DMS53 treated with DMSO at 0.1 percent for 48 hours (cell line): ENCODE measurements around the gene PKMYT1.

Experiments
- DNase-seq: peaks from one replicate; lab custom pipeline; 2025; ENCODE audit not compliant: unreplicated experiment; lab: John Stamatoyannopoulos, UW

The PKMYT1 gene

GRCh38 chr16:2974319-2975056 is 5.8 kb downstream of the PKMYT1 start:
- no peak for DNase-seq

GRCh38 chr16:2973605-2974318 is 6.5 kb downstream of the PKMYT1 start:
- DNase-seq = no peak

- no peak for DNase-seq
These were observed 7.2 kb downstream of the PKMYT1 start for GRCh38 chr16:2973093-2973492.

GRCh38 chr16:2971985-2972784 is 8.1 kb downstream of the PKMYT1 start:
- DNase-seq = no peak

- DNase-seq = no peak
These were observed 8.9 kb downstream of the PKMYT1 start for GRCh38 chr16:2971134-2971984.

- DNase-seq = no peak
These were observed 9.7 kb downstream of the PKMYT1 start for GRCh38 chr16:2970563-2970962.

GRCh38 chr16:2969545-2970521 is 10.4 kb downstream of the PKMYT1 start:
- no peak for DNase-seq

- DNase-seq = peak; percentile 70
These were observed 11.3 kb downstream of the PKMYT1 start, which contains the start of gene PAQR4 for GRCh38 chr16:2968738-2969544. TSS of gene PAQR4 (plus strand) at chr16:2969348. CDS start at chr16:2969675, 327 bp downstream.

GRCh38 chr16:2968368-2968737 is 11.9 kb downstream of the PKMYT1 start:
- no peak for DNase-seq

- DNase-seq = no peak
These were observed 12.5 kb downstream of the PKMYT1 start for GRCh38 chr16:2967721-2968161.

GRCh38 chr16:2967211-2967631 is 13.0 kb downstream of the PKMYT1 start:
- no peak for DNase-seq

- DNase-seq = no peak
These were observed 13.4 kb downstream of the PKMYT1 start for GRCh38 chr16:2966808-2967191.

GRCh38 chr16:2966043-2966807 is 14.0 kb downstream of the PKMYT1 start:
- DNase-seq = no peak

- DNase-seq = peak; percentile 58
These were observed 15.5 kb downstream of the PKMYT1 start for GRCh38 chr16:2964475-2965336.

GRCh38 chr16:2963723-2964474 is 16.3 kb downstream of the PKMYT1 start, which contains the start of gene KREMEN2:
TSS of gene KREMEN2 (plus strand) at chr16:2964275. CDS start at chr16:2964521, 246 bp downstream.
- peak; percentile 50 for DNase-seq

GRCh38 chr16:2963074-2963722 is 17.0 kb downstream of the PKMYT1 start:
- DNase-seq = no peak
